Measurements from ENCODE around the gene CFAP46.

GRCh38 chr10:132977076-132977475 lies 34.7 kb upstream of the CFAP46 start:
- no peak for TF ChIP-seq CTCF (IDR thresholded peaks at IDR 0.05)
- no peak for TF ChIP-seq POLR2A (IDR thresholded peaks at IDR 0.05)

All from esophagus squamous epithelium (tissue), 4 donors.